Esophagus squamous epithelium (tissue), 5 donors: ENCODE measurements around the gene WDR6. TPM values are rescaled to one million over a fixed set of nuclear protein-coding genes. Genes with fewer than 3 reads are reported as not detected.

Experiments used
- DNase-seq: peaks from one replicate; lab custom pipeline; 2025; lab: John Stamatoyannopoulos, UW
- H3K27ac ChIP-seq, 4 donors: fragments of 200-600 bp; sonication (generic); one replicate each; pipeline ENCODE4 v1.5.1; 2016 to 2019; ENCODE audit warnings: mild to moderate bottlenecking in 1 of 4
- H3K27me3 ChIP-seq, 4 donors: fragments of 200-600 bp; sonication (generic); 1 replicate in 3 of 4; 2 replicates in 1 of 4; pipeline versions ENCODE4 v1.5.1 to v1.6.0; 2017 to 2021; ENCODE audit warnings: antibody characterized with exemption in 1 of 4
- H3K36me3 ChIP-seq, 3 donors: fragments of 200-600 bp; sonication (generic); one replicate each; pipeline ENCODE4 v1.5.1; 2016 to 2019
- H3K4me1 ChIP-seq, 3 donors: fragments of 200-600 bp; sonication (generic); one replicate each; pipeline ENCODE4 v1.5.1; 2017 to 2019
- H3K4me3 ChIP-seq, 4 donors: fragments of 200-600 bp; sonication (generic); 1 replicate in 3 of 4; 2 replicates in 1 of 4; pipeline ENCODE4 v1.5.1; 2016 to 2019; ENCODE audit warnings: mild to moderate bottlenecking in 2 of 4, moderate library complexity in 1 of 4
- H3K9me3 ChIP-seq, 3 donors: fragments of 200-600 bp; sonication (generic); one replicate each; pipeline ENCODE4 v1.5.1; 2016 to 2019
- POLR2A ChIP-seq, 4 donors: fragments of 450-650 bp; IDR thresholded peaks; one replicate each; pipeline ENCODE4 v1.6.1; 2017; ENCODE audit warnings: antibody characterized with exemption in 4 of 4, mild to moderate bottlenecking in 4 of 4, moderate library complexity in 3 of 4
- WGBS, 2 donors: methylation state at CpG; one replicate each; pipeline ENCODE4 v1.1.5; 2018; 5-methylcytosine and 5-hydroxymethylcytosine counted together
- intact Hi-C: fragments of 100-400 bp; cut with DNase I; formaldehyde crosslinking; loops from one replicate; pipeline ENCODE4 v1.15.0; 2022
- total RNA-seq, 4 donors: library from RNA; depleted of rRNA; stranded (reverse); fragments of >200 nt; gene quantifications; one replicate each; pipeline ENCODE4 v1.1.0, GENCODE V29; 2016
- TF ChIP-seq, protein P1 (sequence below), 6 experiments: fragments of 450-650 bp in 4 of 6; fragments of 200-600 bp in 2 of 6; sonication (generic) in 2 of 6; IDR thresholded peaks; one replicate each; pipeline ENCODE4 v1.5.1; 2016 to 2019; ENCODE audit warnings: antibody characterized with exemption in 6 of 6, mild to moderate bottlenecking in 4 of 6, moderate library complexity in 4 of 6
- donor health status: DM: yes; HTN: yes; CAD: no.

Gene WDR6
- total RNA-seq, 4 donors from 2014 or later = 27.4 to 78.0 (median 37.6) TPM

- no peaks in the 10 kb centered on the region for H3K9me3 ChIP-seq
- peaks cover 29 to 100% (median 56%) of the 10 kb centered on the region in 3 donors for H3K36me3 ChIP-seq
- intact Hi-C loops = no loop called here
- TF ChIP-seq POLR2A (IDR thresholded peaks at IDR 0.05) = no peak
- TF ChIP-seq, protein P1, sequence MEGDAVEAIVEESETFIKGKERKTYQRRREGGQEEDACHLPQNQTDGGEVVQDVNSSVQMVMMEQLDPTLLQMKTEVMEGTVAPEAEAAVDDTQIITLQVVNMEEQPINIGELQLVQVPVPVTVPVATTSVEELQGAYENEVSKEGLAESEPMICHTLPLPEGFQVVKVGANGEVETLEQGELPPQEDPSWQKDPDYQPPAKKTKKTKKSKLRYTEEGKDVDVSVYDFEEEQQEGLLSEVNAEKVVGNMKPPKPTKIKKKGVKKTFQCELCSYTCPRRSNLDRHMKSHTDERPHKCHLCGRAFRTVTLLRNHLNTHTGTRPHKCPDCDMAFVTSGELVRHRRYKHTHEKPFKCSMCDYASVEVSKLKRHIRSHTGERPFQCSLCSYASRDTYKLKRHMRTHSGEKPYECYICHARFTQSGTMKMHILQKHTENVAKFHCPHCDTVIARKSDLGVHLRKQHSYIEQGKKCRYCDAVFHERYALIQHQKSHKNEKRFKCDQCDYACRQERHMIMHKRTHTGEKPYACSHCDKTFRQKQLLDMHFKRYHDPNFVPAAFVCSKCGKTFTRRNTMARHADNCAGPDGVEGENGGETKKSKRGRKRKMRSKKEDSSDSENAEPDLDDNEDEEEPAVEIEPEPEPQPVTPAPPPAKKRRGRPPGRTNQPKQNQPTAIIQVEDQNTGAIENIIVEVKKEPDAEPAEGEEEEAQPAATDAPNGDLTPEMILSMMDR (IDR thresholded peaks at IDR 0.05) = no peak
- peaks cover 0 to 9% (median 0%) of the 10 kb centered on the region in 3 donors for H3K4me1 ChIP-seq
- H3K27me3 ChIP-seq = no peaks in the 10 kb centered on the region
- H3K4me3 ChIP-seq = no peak overlapping the region
- DNase-seq = no peak
- H3K27ac ChIP-seq = no peak overlapping the region
- WGBS, 2 donors = 93 to 100% methylated on average over 2 to 3 of the region's 3 CpGs
Observed at GRCh38 chr3:48979451-48979850, 27.7 kb upstream of the WDR6 start.

- no peak for DNase-seq
- Histone ChIP-seq H3K27ac (no peak overlapping the region), H3K36me3 (peaks cover 30 to 100% (median 55%) of the 10 kb centered on the region in 3 donors), H3K27me3 (no peaks in the 10 kb centered on the region), H3K4me3 (no peak overlapping the region), H3K4me1 (peaks cover 0 to 9% (median 0%) of the 10 kb centered on the region in 3 donors), H3K9me3 (no peaks in the 10 kb centered on the region)
- intact Hi-C loops = no loop called here
- 82 to 89% methylated on average over 3 to 4 of the region's 4 CpGs for WGBS, 2 donors
- no peak for TF ChIP-seq POLR2A (IDR thresholded peaks at IDR 0.05)
- TF ChIP-seq, protein P1 (IDR thresholded peaks at IDR 0.05) = no peak
Observed at GRCh38 chr3:48980295-48980694, 26.9 kb upstream of the WDR6 start.

- Histone ChIP-seq H3K9me3 (no peaks in the 10 kb centered on the region), H3K36me3 (peaks cover 30 to 99% (median 49%) of the 10 kb centered on the region in 3 donors), H3K4me1 (peaks cover 0 to 9% (median 0%) of the 10 kb centered on the region in 3 donors), H3K27ac (no peak overlapping the region), H3K27me3 (no peaks in the 10 kb centered on the region), H3K4me3 (no peak overlapping the region)
- DNase-seq = no peak
- TF ChIP-seq, protein P1 (IDR thresholded peaks at IDR 0.05) = no peak
- TF ChIP-seq POLR2A (IDR thresholded peaks at IDR 0.05) = no peak
- intact Hi-C loops = no loop called here
Observed at GRCh38 chr3:48982016-48982415, 25.2 kb upstream of the WDR6 start.

- H3K27ac ChIP-seq = no peak overlapping the region
Observed at GRCh38 chr3:48982686-48983085, 24.5 kb upstream of the WDR6 start.

DNA sequence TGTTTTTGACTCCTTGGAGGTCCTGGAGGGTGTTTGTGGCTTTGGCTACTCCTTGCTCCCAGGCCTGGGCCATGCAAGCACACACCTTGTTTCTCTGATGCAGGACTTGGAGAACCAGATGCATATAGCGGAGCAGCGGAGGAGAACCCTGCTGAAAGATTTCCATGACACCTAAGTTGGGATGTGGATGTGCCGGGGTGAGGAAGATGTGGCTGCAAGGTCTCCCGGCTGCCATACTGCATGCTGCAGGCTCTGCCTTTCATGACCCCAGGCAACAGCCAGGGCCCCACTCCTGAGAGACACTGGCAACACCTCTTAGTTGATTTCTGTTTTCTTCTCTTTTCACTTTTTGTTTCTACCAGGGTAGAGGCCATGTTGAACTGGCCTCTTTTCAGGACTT is 24.1 kb upstream of the WDR6 start:
- H3K4me3 ChIP-seq = no peak overlapping the region
- no peak for DNase-seq
- H3K36me3 ChIP-seq = peaks cover 30 to 88% (median 46%) of the 10 kb centered on the region in 3 donors
- H3K27me3 ChIP-seq = no peaks in the 10 kb centered on the region
- H3K4me1 ChIP-seq = peaks cover 0 to 7% (median 2%) of the 10 kb centered on the region in 3 donors
- intact Hi-C loops = no loop called here
- H3K27ac ChIP-seq = no peak overlapping the region
- TF ChIP-seq POLR2A (IDR thresholded peaks at IDR 0.05) = no peak
- TF ChIP-seq, protein P1 (IDR thresholded peaks at IDR 0.05) = no peak
- H3K9me3 ChIP-seq = no peaks in the 10 kb centered on the region
- 80 to 95% methylated on average over 1 to 4 of the region's 4 CpGs for WGBS, 2 donors

More at GRCh38 chr3:48982686-48983085, 24.5 kb upstream of the WDR6 start:
- 71 to 91% methylated on average over 2 to 4 of the region's 5 CpGs for WGBS, 2 donors
- Histone ChIP-seq H3K9me3 (no peaks in the 10 kb centered on the region), H3K36me3 (peaks cover 30 to 93% (median 46%) of the 10 kb centered on the region in 3 donors), H3K4me1 (peaks cover 0 to 7% (median 0%) of the 10 kb centered on the region in 3 donors), H3K4me3 (no peak overlapping the region), H3K27me3 (no peaks in the 10 kb centered on the region)
- intact Hi-C loops = no loop called here
- DNase-seq = no peak
- no peak for TF ChIP-seq POLR2A (IDR thresholded peaks at IDR 0.05)
- TF ChIP-seq, protein P1 (IDR thresholded peaks at IDR 0.05) = no peak
